Left lung (tissue), 10 donors: ENCODE measurements around the gene ARSD. TPM values are rescaled to one million over a fixed set of nuclear protein-coding genes. Genes with fewer than 3 reads are reported as not detected.

Experiments used
- ATAC-seq: fragments of 200-7000 bp; cut with Tn5 transposase; one replicate; pipeline ENCODE4 v1.9.1; 2020; ENCODE audit warnings: moderate library complexity
- DNase-seq, 4 donors: peaks; one replicate each; pipeline ENCODE4 v3.0.0-alpha.2; 2013 to 2020
- H3K27ac ChIP-seq, 2 donors: fragments of 200-600 bp; sonication (generic) in 1 of 2; one replicate each; pipeline versions ENCODE4 v1.5.0 to v1.8.0; 2020 to 2021
- H3K27me3 ChIP-seq, 2 donors: fragments of 200-600 bp; sonication (generic) in 1 of 2; one replicate each; pipeline versions ENCODE4 v1.5.0 to v1.8.0; 2020 to 2021
- H3K36me3 ChIP-seq, 2 donors: fragments of 200-600 bp; sonication (generic) in 1 of 2; one replicate each; pipeline versions ENCODE4 v1.5.0 to v1.8.0; 2020 to 2021
- H3K4me1 ChIP-seq, 2 donors: fragments of 200-600 bp; one replicate each; pipeline ENCODE4 v1.8.0; 2021
- H3K4me3 ChIP-seq, 2 donors: fragments of 200-600 bp; sonication (generic) in 1 of 2; one replicate each; pipeline versions ENCODE4 v1.5.0 to v1.8.0; 2020 to 2021; ENCODE audit warnings: mild to moderate bottlenecking in 1 of 2
- H3K9me3 ChIP-seq, 2 donors: fragments of 200-600 bp; sonication (generic) in 1 of 2; one replicate each; pipeline versions ENCODE4 v1.5.0 to v1.8.0; 2020 to 2021
- intact Hi-C, 2 donors: fragments of 100-400 bp; cut with DNase I; formaldehyde crosslinking; loops; one replicate each; pipeline versions ENCODE4 v1.11.2 to v1.14.2; 2022
- polyA plus RNA-seq, 6 donors: library from polyadenylated mRNA; unstranded; fragments of 120-200 nt; gene quantifications; one replicate each; pipeline ENCODE4 v1.2.1, GENCODE V29; 2013; ENCODE audit not compliant: insufficient read length in 6 of 6
- total RNA-seq, 2 donors: library from RNA; stranded (reverse); fragmentation: NEBNext Ultra II Directional; extraction: Animal tissue kit (Norgen Biotek cat#: 25700); gene quantifications; one replicate each; pipeline ENCODE4 v1.2.1, GENCODE V29; 2021
- TF ChIP-seq, protein P1 (sequence below), 2 donors: fragments of 200-600 bp; sonication (generic) in 1 of 2; IDR thresholded peaks; one replicate each; pipeline versions ENCODE4 v1.5.0 to v1.8.0; 2021; ENCODE audit warnings: antibody characterized with exemption in 2 of 2
- donor health status: DM: no; HTN: yes; CAD: no.
- donor health status: DM: no; HTN: no; CAD: no.

Gene ARSD
- total and polyA plus RNA-seq, 8 donors = 22.7 to 65.2 (median 52.6) TPM

GRCh38 chrX:2889045-2889605, 40.0 kb downstream of the ARSD start:
- H3K27ac ChIP-seq = peak overlapping the region in 1 of 2 donors; percentile 28
- no peaks in the 10 kb centered on the region for H3K27me3 ChIP-seq
- DNase-seq (no peak), ATAC-seq (peak; percentile 30)
- H3K4me3 ChIP-seq = peak overlapping the region; percentile 21 to 36
- intact Hi-C loops = no loop called here
- TF ChIP-seq, protein P1, sequence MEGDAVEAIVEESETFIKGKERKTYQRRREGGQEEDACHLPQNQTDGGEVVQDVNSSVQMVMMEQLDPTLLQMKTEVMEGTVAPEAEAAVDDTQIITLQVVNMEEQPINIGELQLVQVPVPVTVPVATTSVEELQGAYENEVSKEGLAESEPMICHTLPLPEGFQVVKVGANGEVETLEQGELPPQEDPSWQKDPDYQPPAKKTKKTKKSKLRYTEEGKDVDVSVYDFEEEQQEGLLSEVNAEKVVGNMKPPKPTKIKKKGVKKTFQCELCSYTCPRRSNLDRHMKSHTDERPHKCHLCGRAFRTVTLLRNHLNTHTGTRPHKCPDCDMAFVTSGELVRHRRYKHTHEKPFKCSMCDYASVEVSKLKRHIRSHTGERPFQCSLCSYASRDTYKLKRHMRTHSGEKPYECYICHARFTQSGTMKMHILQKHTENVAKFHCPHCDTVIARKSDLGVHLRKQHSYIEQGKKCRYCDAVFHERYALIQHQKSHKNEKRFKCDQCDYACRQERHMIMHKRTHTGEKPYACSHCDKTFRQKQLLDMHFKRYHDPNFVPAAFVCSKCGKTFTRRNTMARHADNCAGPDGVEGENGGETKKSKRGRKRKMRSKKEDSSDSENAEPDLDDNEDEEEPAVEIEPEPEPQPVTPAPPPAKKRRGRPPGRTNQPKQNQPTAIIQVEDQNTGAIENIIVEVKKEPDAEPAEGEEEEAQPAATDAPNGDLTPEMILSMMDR (IDR thresholded peaks at IDR 0.05) = no peak
- H3K9me3 ChIP-seq = no peaks in the 10 kb centered on the region
- no peaks in the 10 kb centered on the region for H3K36me3 ChIP-seq
- no peaks in the 10 kb centered on the region for H3K4me1 ChIP-seq

DNA sequence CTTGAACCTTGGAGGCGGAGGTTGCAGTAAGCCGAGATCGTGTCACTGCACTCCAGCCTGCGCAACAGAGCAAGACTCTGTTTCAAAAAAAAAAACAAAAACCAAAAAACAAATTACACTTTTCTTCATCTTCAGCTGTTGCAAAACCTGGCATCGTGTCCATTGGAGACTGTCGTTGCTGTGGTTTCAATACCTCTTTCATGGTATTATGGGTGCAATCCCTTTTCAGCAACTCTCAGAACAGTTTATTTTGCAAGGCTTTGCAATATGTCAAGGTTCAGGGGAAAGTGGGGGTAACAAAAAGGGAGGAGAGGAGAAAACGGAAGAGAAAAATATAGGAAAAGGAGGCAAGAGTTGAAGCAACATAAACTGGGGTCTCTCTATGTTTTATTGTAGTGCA, 40.8 kb downstream of the ARSD start:
- Histone ChIP-seq H3K27me3 (no peaks in the 10 kb centered on the region), H3K27ac (no peak overlapping the region), H3K4me3 (no peak overlapping the region), H3K4me1 (no peaks in the 10 kb centered on the region), H3K9me3 (no peaks in the 10 kb centered on the region), H3K36me3 (no peaks in the 10 kb centered on the region)
- intact Hi-C loops = no loop called here
- ATAC-seq = no peak
- TF ChIP-seq, protein P1 (IDR thresholded peaks at IDR 0.05) = no peak
- DNase-seq = no peak

GRCh38 chrX:2883770-2884169, 45.4 kb downstream of the ARSD start:
- TF ChIP-seq, protein P1 (IDR thresholded peaks at IDR 0.05) = no peak
- H3K9me3 ChIP-seq = no peaks in the 10 kb centered on the region
- no peaks in the 10 kb centered on the region for H3K27me3 ChIP-seq
- H3K4me1 ChIP-seq = no peaks in the 10 kb centered on the region
- H3K4me3 ChIP-seq = no peak overlapping the region
- no peak overlapping the region for H3K27ac ChIP-seq
- DNase-seq = no peak
- no peak for ATAC-seq
- H3K36me3 ChIP-seq = no peaks in the 10 kb centered on the region
- intact Hi-C loops = no loop called here

DNA sequence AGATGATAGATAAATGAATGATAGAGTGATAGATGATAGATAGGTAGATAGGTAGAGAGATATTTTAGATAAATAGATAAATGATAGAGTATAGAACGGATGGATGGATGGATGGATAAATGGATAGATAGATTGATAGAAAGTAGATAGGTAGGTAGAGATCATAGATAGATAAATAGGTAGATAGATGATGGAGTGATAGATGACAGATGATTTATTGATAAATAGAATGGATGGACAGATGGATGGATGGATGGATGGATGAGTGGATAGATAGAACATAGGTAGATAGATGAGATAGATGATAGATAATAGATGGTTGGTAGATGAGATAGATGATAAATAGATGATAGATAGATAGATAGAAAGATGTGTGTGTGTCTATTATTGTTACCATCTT, 49.5 kb downstream of the ARSD start:
- DNase-seq = no peak

DNA sequence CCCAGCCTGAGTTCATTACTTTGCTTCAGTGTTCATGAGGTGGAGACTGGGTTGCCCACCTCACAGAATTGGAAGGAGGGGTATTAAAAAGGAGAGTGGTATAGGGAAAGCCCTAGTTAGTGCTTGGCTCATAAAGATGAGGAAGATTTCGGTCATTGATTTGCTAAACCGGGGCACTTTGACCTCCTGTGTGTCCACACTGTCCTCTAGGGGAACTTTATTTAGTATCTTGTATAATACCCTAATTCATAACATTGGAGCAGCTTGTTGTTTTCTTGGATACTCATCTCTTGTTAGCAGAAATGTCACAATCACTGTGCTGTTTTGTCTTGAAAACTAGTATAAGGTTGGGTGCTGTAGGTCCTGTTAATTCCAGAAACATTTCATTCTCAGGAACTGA, 50.6 kb downstream of the ARSD start:
- no peaks in the 10 kb centered on the region for H3K36me3 ChIP-seq
- H3K4me3 ChIP-seq = no peak overlapping the region
- TF ChIP-seq, protein P1 (IDR thresholded peaks at IDR 0.05) = no peak
- no peaks in the 10 kb centered on the region for H3K9me3 ChIP-seq
- intact Hi-C loops = no loop called here
- ATAC-seq = no peak
- no peak for DNase-seq
- H3K27me3 ChIP-seq = no peaks in the 10 kb centered on the region
- no peak overlapping the region for H3K27ac ChIP-seq
- no peaks in the 10 kb centered on the region for H3K4me1 ChIP-seq

More for the DNA sequence above, 49.5 kb downstream of the ARSD start:
- Histone ChIP-seq H3K36me3 (no peaks in the 10 kb centered on the region), H3K27ac (no peak overlapping the region), H3K4me1 (no peaks in the 10 kb centered on the region), H3K27me3 (no peaks in the 10 kb centered on the region), H3K9me3 (no peaks in the 10 kb centered on the region), H3K4me3 (no peak overlapping the region)
- no peak for ATAC-seq
- intact Hi-C loops = no loop called here
- TF ChIP-seq, protein P1 (IDR thresholded peaks at IDR 0.05) = no peak
